Glutamatergic neuron (in vitro differentiated cells): ENCODE measurements around the gene PRRT1B. TPM values are rescaled to one million over a fixed set of nuclear protein-coding genes. Genes with fewer than 3 reads are reported as not detected.

Source experiments
- DNase-seq: peaks from one replicate; pipeline ENCODE4 v3.0.0; 2022
- H3K27ac Mint-ChIP-seq: one replicate; pipeline ENCODE4 v1.8.0; 2020; ENCODE audit warnings: mild to moderate bottlenecking, mixed read lengths, inconsistent platforms; ENCODE audit not compliant: unreplicated experiment
- H3K27me3 Mint-ChIP-seq: one replicate; pipeline ENCODE4 v1.8.0; 2020; ENCODE audit warnings: mild to moderate bottlenecking, moderate library complexity, mixed read lengths, inconsistent platforms; ENCODE audit not compliant: unreplicated experiment
- H3K36me3 Mint-ChIP-seq: one replicate; pipeline ENCODE4 v1.8.0; 2020; ENCODE audit warnings: mild to moderate bottlenecking, mixed read lengths, inconsistent platforms; ENCODE audit not compliant: unreplicated experiment
- H3K4me1 Mint-ChIP-seq: one replicate; pipeline ENCODE4 v1.8.0; 2020; ENCODE audit warnings: mild to moderate bottlenecking, low read depth, mixed read lengths, inconsistent platforms; ENCODE audit not compliant: unreplicated experiment
- H3K4me3 Mint-ChIP-seq: one replicate; pipeline ENCODE4 v1.8.0; 2020; ENCODE audit warnings: mild to moderate bottlenecking, mixed read lengths, inconsistent platforms; ENCODE audit not compliant: unreplicated experiment
- H3K9me3 Mint-ChIP-seq: one replicate; pipeline ENCODE4 v1.8.0; 2020; ENCODE audit warnings: mild to moderate bottlenecking, moderate library complexity, mixed read lengths, inconsistent platforms; ENCODE audit not compliant: unreplicated experiment
- CTCF ChIP-seq: fragments of 200-600 bp; sonication (generic); IDR thresholded peaks from one replicate; pipeline ENCODE4 v1.5.0; 2021; ENCODE audit not compliant: partially characterized antibody, unreplicated experiment
- total RNA-seq: library from RNA; stranded (reverse); fragmentation: NEBNext Ultra II Directional; extraction: Animal tissue kit (Norgen Biotek cat#: 25700); gene quantifications from one replicate; pipeline ENCODE4 v1.2.1, GENCODE V29; 2021; ENCODE audit not compliant: unreplicated experiment

The PRRT1B gene
- total RNA-seq, 1 donor from 2014 or later = not detected

GRCh38 chr9:131537946-131538345 lies 7.4 kb upstream of the PRRT1B start:
- DNase-seq = no peak
- H3K4me1 Mint-ChIP-seq = no peaks in the 10 kb centered on the region
- no peak overlapping the region for H3K27ac Mint-ChIP-seq
- H3K27me3 Mint-ChIP-seq = no peaks in the 10 kb centered on the region
- H3K4me3 Mint-ChIP-seq = no peak overlapping the region
- peaks cover 17% of the 10 kb centered on the region for H3K36me3 Mint-ChIP-seq
- H3K9me3 Mint-ChIP-seq = peaks cover 6% of the 10 kb centered on the region
- TF ChIP-seq CTCF = no peak

- TF ChIP-seq CTCF = no peak
- no peak overlapping the region for H3K4me3 Mint-ChIP-seq
- peaks cover 30% of the 10 kb centered on the region for H3K36me3 Mint-ChIP-seq
- no peak for DNase-seq
- H3K9me3 Mint-ChIP-seq = peaks cover 11% of the 10 kb centered on the region
- H3K27me3 Mint-ChIP-seq = peaks cover 3% of the 10 kb centered on the region
- no peaks in the 10 kb centered on the region for H3K4me1 Mint-ChIP-seq
- H3K27ac Mint-ChIP-seq = no peak overlapping the region
Observed at GRCh38 chr9:131539223-131539923, 6.0 kb upstream of the PRRT1B start.

GRCh38 chr9:131543141-131543540 lies 2.2 kb upstream of the PRRT1B start:
- TF ChIP-seq CTCF = no peak

GRCh38 chr9:131545786-131546335 lies 538 bp downstream of the PRRT1B start:
- Mint-ChIP-seq H3K27me3 (peaks cover 26% of the 10 kb centered on the region), H3K4me3 (peak overlapping the region; percentile 57), H3K36me3 (peaks cover 56% of the 10 kb centered on the region), H3K9me3 (peaks cover 25% of the 10 kb centered on the region), H3K4me1 (peaks cover 1% of the 10 kb centered on the region), H3K27ac (no peak overlapping the region)
- peak; percentile 41 for DNase-seq
- TF ChIP-seq CTCF = no peak

More at GRCh38 chr9:131543141-131543540, 2.2 kb upstream of the PRRT1B start:
- H3K36me3 Mint-ChIP-seq = peaks cover 37% of the 10 kb centered on the region
- no peak for DNase-seq
- no peak overlapping the region for H3K27ac Mint-ChIP-seq
- no peak overlapping the region for H3K4me3 Mint-ChIP-seq
- peaks cover 23% of the 10 kb centered on the region for H3K27me3 Mint-ChIP-seq
- peaks cover 1% of the 10 kb centered on the region for H3K4me1 Mint-ChIP-seq
- H3K9me3 Mint-ChIP-seq = peaks cover 16% of the 10 kb centered on the region
